Body of pancreas (tissue), 4 donors: ENCODE data around the gene GABRG3. TPM values are rescaled to one million over a fixed set of nuclear protein-coding genes. Genes with fewer than 3 reads are reported as not detected.

Source experiments
- ATAC-seq: fragments of 150-250 bp; one replicate; pipeline ENCODE4 v1.9.1; 2016
- DNase-seq, 4 donors: peaks; one replicate each; pipeline ENCODE4 v3.0.0-alpha.2; 2019
- H3K27ac ChIP-seq, 4 donors: fragments of 200-600 bp; sonication (generic); 1 replicate in 3 of 4; 2 replicates in 1 of 4; pipeline versions ENCODE4 v1.5.1 to v1.6.1; 2016 to 2019; ENCODE audit warnings: mild to moderate bottlenecking in 1 of 4, mixed read lengths in 1 of 4, moderate library complexity in 1 of 4
- H3K27me3 ChIP-seq, 2 donors: fragments of 200-600 bp; sonication (generic); one replicate each; pipeline ENCODE4 v1.6.0; 2016; ENCODE audit warnings: mild to moderate bottlenecking in 1 of 2
- H3K36me3 ChIP-seq, 2 donors: fragments of 200-600 bp; sonication (generic); replicated peaks in 1 of 2; 2 replicates each; pipeline ENCODE4 v1.5.1; 2016; ENCODE audit warnings: low read depth in 2 of 2; ENCODE audit not compliant: insufficient read depth in 1 of 2
- H3K4me1 ChIP-seq: fragments of 200-600 bp; sonication (generic); one replicate; pipeline ENCODE4 v1.6.0; 2016
- H3K4me3 ChIP-seq, 2 donors: fragments of 200-600 bp; sonication (generic); 1 replicate in 1 of 2; 2 replicates in 1 of 2; pipeline ENCODE4 v1.5.1; 2016 to 2019
- H3K9me3 ChIP-seq, 3 donors: fragments of 200-600 bp; sonication (generic); 1 replicate in 2 of 3; 2 replicates in 1 of 3; pipeline ENCODE4 v1.5.1; 2016
- POLR2A ChIP-seq, 3 donors: fragments of 450-650 bp; IDR thresholded peaks; one replicate each; pipeline ENCODE4 v1.6.1; 2016; ENCODE audit warnings: antibody characterized with exemption in 3 of 3, mild to moderate bottlenecking in 2 of 3
- WGBS, 2 donors: methylation state at CpG; one replicate each; pipeline ENCODE4 v1.1.5; 2017; 5-methylcytosine and 5-hydroxymethylcytosine counted together
- intact Hi-C: fragments of 100-400 bp; cut with DNase I; formaldehyde crosslinking; loops from one replicate; pipeline ENCODE4 v1.15.1; 2023
- total RNA-seq, 2 donors: library from RNA; depleted of rRNA; stranded (reverse); fragments of >200 nt; gene quantifications; one replicate each; pipeline ENCODE4 v1.1.0, GENCODE V29; 2016
- TF ChIP-seq, protein P1 (sequence below), 7 experiments: fragments of 450-650 bp in 4 of 7; fragments of 200-600 bp in 3 of 7; sonication (generic) in 3 of 7; IDR thresholded peaks; one replicate each; pipeline ENCODE4 v1.5.1; 2016 to 2019; ENCODE audit warnings: antibody characterized with exemption in 7 of 7

GABRG3 gene
- total RNA-seq, 2 donors from 2014 or later = not detected

DNA sequence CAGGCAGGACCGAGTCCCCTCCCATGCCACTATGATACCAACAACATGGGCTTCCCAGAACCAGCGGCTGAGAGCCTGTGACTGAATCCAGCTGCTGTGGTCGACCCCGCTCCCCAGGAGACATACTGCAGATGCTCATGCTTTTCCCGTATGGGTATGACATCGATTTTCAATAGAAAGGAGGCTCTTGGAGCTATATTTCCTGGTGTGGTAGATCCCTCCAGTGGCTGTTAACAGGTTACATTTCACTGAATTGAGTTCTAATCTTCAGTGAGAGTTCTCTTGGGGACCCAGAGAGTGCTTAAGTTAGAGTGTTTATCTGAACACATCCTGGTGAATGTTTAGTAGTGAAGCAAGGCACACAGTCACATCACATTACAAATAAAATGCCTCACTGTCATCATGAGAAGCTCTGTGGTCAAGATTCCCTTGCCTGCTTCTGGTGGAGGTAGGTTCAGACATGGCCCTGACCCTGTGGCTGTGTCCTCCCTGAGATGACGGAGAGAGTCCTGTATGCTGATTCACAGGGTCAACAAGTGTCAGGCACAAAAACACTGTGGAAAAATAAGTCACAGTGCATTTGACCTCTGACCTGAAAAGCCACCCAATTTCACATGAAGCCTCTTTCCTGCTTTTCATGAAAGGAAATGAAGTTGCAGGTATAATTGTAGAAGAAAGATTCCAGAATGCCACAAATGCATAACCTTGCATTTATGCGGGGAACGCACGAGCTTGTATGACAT, 110.9 kb downstream of the GABRG3 start:
- Histone ChIP-seq H3K4me1 (no peaks in the 10 kb centered on the region), H3K27me3 (no peaks in the 10 kb centered on the region), H3K27ac (no peak overlapping the region), H3K9me3 (no peaks in the 10 kb centered on the region), H3K4me3 (no peak overlapping the region), H3K36me3 (no peaks in the 10 kb centered on the region)
- WGBS, 2 donors = 47 to 56% methylated on average over 7 to 10 of the region's 10 CpGs
- intact Hi-C loops = no loop called here
- DNase-seq (no peak), ATAC-seq (no peak)
- TF ChIP-seq, protein P1, sequence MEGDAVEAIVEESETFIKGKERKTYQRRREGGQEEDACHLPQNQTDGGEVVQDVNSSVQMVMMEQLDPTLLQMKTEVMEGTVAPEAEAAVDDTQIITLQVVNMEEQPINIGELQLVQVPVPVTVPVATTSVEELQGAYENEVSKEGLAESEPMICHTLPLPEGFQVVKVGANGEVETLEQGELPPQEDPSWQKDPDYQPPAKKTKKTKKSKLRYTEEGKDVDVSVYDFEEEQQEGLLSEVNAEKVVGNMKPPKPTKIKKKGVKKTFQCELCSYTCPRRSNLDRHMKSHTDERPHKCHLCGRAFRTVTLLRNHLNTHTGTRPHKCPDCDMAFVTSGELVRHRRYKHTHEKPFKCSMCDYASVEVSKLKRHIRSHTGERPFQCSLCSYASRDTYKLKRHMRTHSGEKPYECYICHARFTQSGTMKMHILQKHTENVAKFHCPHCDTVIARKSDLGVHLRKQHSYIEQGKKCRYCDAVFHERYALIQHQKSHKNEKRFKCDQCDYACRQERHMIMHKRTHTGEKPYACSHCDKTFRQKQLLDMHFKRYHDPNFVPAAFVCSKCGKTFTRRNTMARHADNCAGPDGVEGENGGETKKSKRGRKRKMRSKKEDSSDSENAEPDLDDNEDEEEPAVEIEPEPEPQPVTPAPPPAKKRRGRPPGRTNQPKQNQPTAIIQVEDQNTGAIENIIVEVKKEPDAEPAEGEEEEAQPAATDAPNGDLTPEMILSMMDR (IDR thresholded peaks at IDR 0.05) = no peak
- TF ChIP-seq POLR2A (IDR thresholded peaks at IDR 0.05) = no peak

DNA sequence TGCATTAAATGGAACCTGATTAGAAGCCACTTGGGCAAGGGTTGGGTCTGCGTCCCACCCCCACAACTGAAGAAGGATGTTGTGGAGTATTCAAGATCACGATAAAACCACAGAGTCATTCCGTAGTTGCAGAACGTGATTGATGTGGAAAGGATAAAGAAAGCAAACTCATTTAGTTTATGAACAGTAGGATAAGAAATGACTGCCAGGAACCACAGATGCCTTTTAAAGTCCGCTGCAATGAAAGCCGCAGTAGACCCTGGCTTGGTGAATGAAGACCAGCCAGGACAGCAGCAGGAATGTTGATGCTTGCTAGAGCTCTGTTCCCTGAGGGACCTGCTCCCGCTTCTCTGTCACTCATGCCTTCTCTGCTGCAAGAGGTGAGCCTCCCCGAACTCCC, 111.5 kb downstream of the GABRG3 start:
- H3K4me3 ChIP-seq = no peak overlapping the region
- TF ChIP-seq POLR2A (IDR thresholded peaks at IDR 0.05) = no peak
- TF ChIP-seq, protein P1 (IDR thresholded peaks at IDR 0.05) = no peak
- no peak for ATAC-seq
- no peak for DNase-seq
- H3K36me3 ChIP-seq = no peaks in the 10 kb centered on the region
- WGBS, 2 donors = 6 to 15% methylated on average over 8 of the region's 8 CpGs
- H3K9me3 ChIP-seq = no peaks in the 10 kb centered on the region
- no peaks in the 10 kb centered on the region for H3K4me1 ChIP-seq
- H3K27me3 ChIP-seq = no peaks in the 10 kb centered on the region
- intact Hi-C loops = no loop called here
- no peak overlapping the region for H3K27ac ChIP-seq

DNA sequence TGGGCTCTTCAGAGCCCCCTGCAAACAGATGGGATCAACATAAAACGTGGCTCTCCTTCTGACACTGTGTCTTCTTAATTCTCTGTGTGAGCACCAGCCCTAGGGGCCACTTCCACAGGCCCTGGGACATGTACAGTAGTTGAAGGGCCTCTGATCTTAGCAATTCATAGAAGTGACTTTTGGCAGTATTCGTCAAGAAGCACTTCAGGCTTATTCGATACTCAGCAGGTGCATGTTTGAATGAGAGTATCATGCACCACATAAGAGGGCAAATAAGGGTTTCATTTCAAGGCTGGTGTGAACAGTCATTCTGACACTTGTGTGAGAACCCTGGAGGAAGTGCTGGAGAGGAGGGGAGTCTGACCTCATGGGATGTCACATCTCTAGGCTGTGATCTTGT, 113.9 kb downstream of the GABRG3 start:
- Histone ChIP-seq H3K27ac (no peak overlapping the region), H3K4me1 (no peaks in the 10 kb centered on the region), H3K4me3 (no peak overlapping the region), H3K27me3 (no peaks in the 10 kb centered on the region), H3K9me3 (no peaks in the 10 kb centered on the region), H3K36me3 (no peaks in the 10 kb centered on the region)
- ATAC-seq (no peak), DNase-seq (no peak)
- TF ChIP-seq, protein P1 (IDR thresholded peaks at IDR 0.05) = no peak
- no peak for TF ChIP-seq POLR2A (IDR thresholded peaks at IDR 0.05)
- intact Hi-C loops = no loop called here
- WGBS, 2 donors = 54 to 65% methylated on average over 3 of the region's 3 CpGs

DNA sequence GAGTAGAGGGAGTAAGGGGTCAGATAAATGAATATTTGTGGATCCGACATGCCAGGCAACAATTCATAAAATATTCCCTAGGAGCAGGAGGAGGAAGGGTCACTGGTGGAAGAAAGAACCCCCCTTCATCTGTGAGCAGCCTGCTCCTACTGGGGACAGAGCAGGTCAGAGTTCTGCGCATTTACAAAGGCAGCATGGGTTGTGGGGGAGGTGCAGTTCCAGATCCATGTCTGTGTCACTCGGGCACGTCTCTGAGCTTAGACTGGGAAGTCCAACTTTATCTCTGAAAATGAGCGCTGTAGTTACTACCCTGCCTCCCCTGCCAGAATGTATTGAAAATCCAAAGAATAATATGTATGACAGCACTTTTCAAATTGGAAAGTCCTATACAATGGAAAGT, 115.2 kb downstream of the GABRG3 start:
- Histone ChIP-seq H3K4me3 (no peak overlapping the region), H3K9me3 (no peaks in the 10 kb centered on the region), H3K4me1 (no peaks in the 10 kb centered on the region), H3K27me3 (no peaks in the 10 kb centered on the region), H3K36me3 (no peaks in the 10 kb centered on the region), H3K27ac (no peak overlapping the region)
- 53 to 63% methylated on average over 5 of the region's 5 CpGs for WGBS, 2 donors
- intact Hi-C loops = no loop called here
- DNase-seq (no peak), ATAC-seq (no peak)
- TF ChIP-seq POLR2A (IDR thresholded peaks at IDR 0.05) = no peak
- TF ChIP-seq, protein P1 (IDR thresholded peaks at IDR 0.05) = no peak

DNA sequence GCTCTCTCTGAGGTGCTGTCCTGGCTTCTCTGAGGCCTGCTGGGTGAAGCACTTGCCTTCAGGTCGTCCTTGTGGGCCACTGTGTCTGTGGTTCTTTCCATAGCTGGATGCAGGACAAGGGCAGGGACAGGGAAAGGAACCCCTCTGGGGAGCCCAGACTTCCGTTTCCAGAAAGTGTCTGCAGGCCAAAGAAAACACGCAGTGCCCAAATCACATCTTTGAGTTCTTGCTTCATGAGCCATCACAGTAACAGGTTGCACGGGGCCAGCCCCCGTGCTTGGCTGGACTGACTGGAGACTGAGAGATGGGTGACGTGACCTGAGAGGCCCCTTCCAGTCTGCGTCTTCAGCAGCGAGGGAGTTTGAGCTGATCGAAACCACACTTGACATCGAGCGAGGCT, 115.8 kb downstream of the GABRG3 start:
- TF ChIP-seq, protein P1 (IDR thresholded peaks at IDR 0.05) = no peak
- TF ChIP-seq POLR2A (IDR thresholded peaks at IDR 0.05) = no peak
- Histone ChIP-seq H3K9me3 (no peaks in the 10 kb centered on the region), H3K27me3 (no peaks in the 10 kb centered on the region), H3K36me3 (no peaks in the 10 kb centered on the region), H3K4me3 (no peak overlapping the region), H3K27ac (no peak overlapping the region), H3K4me1 (no peaks in the 10 kb centered on the region)
- DNase-seq = no peak
- WGBS, 2 donors = 59 to 70% methylated on average over 5 to 11 of the region's 11 CpGs
- intact Hi-C loops = no loop called here
- ATAC-seq = no peak
